H1 (cell line): ENCODE measurements around the gene TIMM10B. TPM values are rescaled to one million over a fixed set of nuclear protein-coding genes. Genes with fewer than 3 reads are reported as not detected.

Source experiments
- CTCF ChIA-PET: fragments of 300-600 bp; sonication (Branson Sonifier 250); formaldehyde crosslinking; loops from one replicate; lab custom pipeline; 2021; ENCODE audit not compliant: partially characterized antibody; lab: Charles Lee
- POLR2A ChIA-PET: fragments of 300-600 bp; sonication (Branson Sonifier 250); formaldehyde crosslinking; loops from one replicate; lab custom pipeline; 2021; ENCODE audit warnings: inconsistent platforms; ENCODE audit not compliant: partially characterized antibody; lab: Charles Lee
- DNase-seq, 2 experiments: peaks; one replicate each; pipeline versions ENCODE4 v3.0.0 to v3.0.0-alpha.2; 2010 to 2022; ENCODE audit warnings: low spot score in 2 of 2, low read depth in 1 of 2, mixed read lengths in 1 of 2
- FAIRE-seq: peaks from 2 replicates; lab custom pipeline; 2011; peaks lifted over from hg19 to GRCh38; lab: Jason Lieb, UNC
- H2AFZ ChIP-seq: 2 replicates; pipeline ENCODE4 v1.8.1; 2012; ENCODE audit warnings: low read length, inconsistent platforms
- H2AK5ac ChIP-seq: 2 replicates; pipeline ENCODE4 v1.6.1; 2013; ENCODE audit warnings: low read depth, low read length
- H2BK120ac ChIP-seq: replicated peaks from 2 replicates; pipeline ENCODE3; 2013; ENCODE audit warnings: low read depth, low read length, inconsistent platforms
- H2BK12ac ChIP-seq: 2 replicates; pipeline ENCODE4 v1.6.1; 2013; ENCODE audit warnings: low read depth, low read length
- H2BK15ac ChIP-seq: 2 replicates; pipeline ENCODE4 v1.6.1; 2013; ENCODE audit warnings: low read length
- H2BK20ac ChIP-seq: 2 replicates; pipeline ENCODE4 v1.6.1; 2013; ENCODE audit warnings: low read length
- H2BK5ac ChIP-seq: 2 replicates; pipeline ENCODE4 v1.6.1; 2013; ENCODE audit warnings: low read depth, low read length
- H3K14ac ChIP-seq: 2 replicates; pipeline ENCODE4 v1.6.1; 2013; ENCODE audit warnings: inconsistent platforms; ENCODE audit not compliant: insufficient read length
- H3K18ac ChIP-seq: 2 replicates; pipeline ENCODE4 v1.6.1; 2013; ENCODE audit warnings: low read length; ENCODE audit errors: extremely low read depth
- H3K23ac ChIP-seq: 2 replicates; pipeline ENCODE4 v1.6.1; 2013; ENCODE audit warnings: inconsistent platforms; ENCODE audit not compliant: insufficient read length
- H3K23me2 ChIP-seq: 2 replicates; pipeline ENCODE4 v1.6.1; 2013; ENCODE audit warnings: low read depth, low read length
- H3K27ac ChIP-seq: 2 replicates; pipeline ENCODE4 v1.6.1; 2011; ENCODE audit warnings: low read depth, low read length, inconsistent platforms
- H3K27me3 ChIP-seq, 4 experiments: replicated peaks in 1 of 4; 1 replicate in 1 of 4; 2 replicates in 3 of 4; pipeline versions ENCODE4 v1.6.1 to v1.8.1; 2011 to 2013; ENCODE audit warnings: low read length in 3 of 4, mild to moderate bottlenecking in 3 of 4, inconsistent platforms in 2 of 4, mixed read lengths in 2 of 4, moderate library complexity in 1 of 4; ENCODE audit not compliant: control insufficient read depth in 3 of 4, insufficient read depth in 3 of 4; ENCODE audit errors: extremely low read depth in 1 of 4
- H3K36me3 ChIP-seq, 4 experiments: 2 replicates each; pipeline versions ENCODE4 v1.6.1 to v1.8.1; 2011 to 2013; ENCODE audit warnings: mild to moderate bottlenecking in 4 of 4, low read length in 3 of 4, moderate library complexity in 2 of 4, control low read depth in 1 of 4, inconsistent platforms in 1 of 4; ENCODE audit not compliant: insufficient read depth in 4 of 4, control insufficient read depth in 2 of 4
- H3K4ac ChIP-seq: replicated peaks from 2 replicates; pipeline ENCODE3; 2013; ENCODE audit warnings: low read length, low read depth, mixed read lengths, inconsistent platforms; ENCODE audit not compliant: insufficient read length
- H3K4me1 ChIP-seq, 4 experiments: replicated peaks in 1 of 4; 1 replicate in 1 of 4; 2 replicates in 3 of 4; pipeline versions ENCODE4 v1.6.1 to v1.8.1; 2011 to 2013; ENCODE audit warnings: low read length in 3 of 4, inconsistent platforms in 2 of 4, mixed read lengths in 1 of 4; ENCODE audit not compliant: insufficient read depth in 4 of 4, control insufficient read depth in 3 of 4
- H3K4me2 ChIP-seq, 2 experiments: 2 replicates each; pipeline versions ENCODE4 v1.6.1 to v1.8.1; 2011 to 2013; ENCODE audit warnings: low read depth in 2 of 2, low read length in 2 of 2, control low read depth in 1 of 2, inconsistent platforms in 1 of 2, mild to moderate bottlenecking in 1 of 2; ENCODE audit not compliant: insufficient read depth in 1 of 2
- H3K4me3 ChIP-seq, 4 experiments: fragments of 200-600, 300-600 bp in 1 of 4; sonication (generic), shearing (Covaris generic), sonication (Bioruptor Twin) in 1 of 4; 2 replicates each; pipeline versions ENCODE4 v1.5.1 to v1.8.1; 2011 to 2016; ENCODE audit warnings: low read length in 4 of 4, low read depth in 3 of 4, control low read depth in 2 of 4, inconsistent platforms in 2 of 4, mild to moderate bottlenecking in 2 of 4, mixed read lengths in 1 of 4, moderate library complexity in 1 of 4; ENCODE audit not compliant: insufficient read depth in 2 of 4; ENCODE audit errors: extremely low read depth in 1 of 4
- H3K56ac ChIP-seq: replicated peaks from 2 replicates; pipeline ENCODE3; 2013; ENCODE audit warnings: low read depth, mild to moderate bottlenecking, mixed read lengths, low read length, inconsistent platforms; ENCODE audit not compliant: insufficient read length
- H3K79me1 ChIP-seq: 2 replicates; pipeline ENCODE4 v1.6.1; 2013; ENCODE audit warnings: low read depth, low read length, control low read depth
- H3K79me2 ChIP-seq, 2 experiments: 2 replicates each; pipeline versions ENCODE4 v1.6.1 to v1.8.1; 2012 to 2013; ENCODE audit warnings: low read length in 2 of 2, mild to moderate bottlenecking in 2 of 2, inconsistent platforms in 1 of 2; ENCODE audit not compliant: insufficient read depth in 2 of 2, control insufficient read depth in 1 of 2
- H3K9ac ChIP-seq, 4 experiments: replicated peaks in 1 of 4; 1 replicate in 1 of 4; 2 replicates in 3 of 4; pipeline versions ENCODE4 v1.6.1 to v1.8.1; 2011 to 2013; ENCODE audit warnings: low read depth in 3 of 4, low read length in 3 of 4, control low read depth in 2 of 4, mild to moderate bottlenecking in 2 of 4, moderate library complexity in 2 of 4, inconsistent platforms in 1 of 4; ENCODE audit errors: extremely low read depth in 1 of 4
- H3K9me3 ChIP-seq, 2 experiments: 2 replicates each; pipeline versions ENCODE4 v1.6.1 to v1.8.1; 2012 to 2013; ENCODE audit warnings: mild to moderate bottlenecking in 2 of 2, moderate library complexity in 2 of 2, control low read depth in 1 of 2, inconsistent platforms in 1 of 2, low read depth in 1 of 2, low read length in 1 of 2, mixed read lengths in 1 of 2; ENCODE audit not compliant: insufficient read depth in 2 of 2
- H4K20me1 ChIP-seq, 2 experiments: replicated peaks in 1 of 2; 2 replicates each; pipeline versions ENCODE3 to v1.8.1; 2011 to 2013; ENCODE audit warnings: inconsistent platforms in 2 of 2, low read length in 2 of 2, mild to moderate bottlenecking in 1 of 2; ENCODE audit not compliant: insufficient read depth in 2 of 2, control insufficient read depth in 1 of 2
- H4K5ac ChIP-seq: 2 replicates; pipeline ENCODE4 v1.6.1; 2013; ENCODE audit warnings: low read length, low read depth, mixed read lengths, inconsistent platforms; ENCODE audit not compliant: insufficient read length
- H4K8ac ChIP-seq: 2 replicates; pipeline ENCODE4 v1.8.0; 2013; ENCODE audit warnings: mild to moderate bottlenecking, moderate library complexity, low read length, inconsistent platforms; ENCODE audit not compliant: insufficient read depth; ENCODE audit errors: extremely low read depth
- H4K91ac ChIP-seq: replicated peaks from 2 replicates; pipeline ENCODE3; 2013; ENCODE audit warnings: low read length, mixed read lengths, inconsistent platforms; ENCODE audit not compliant: insufficient read length
- BACH1 ChIP-seq: IDR thresholded peaks from 2 replicates; pipeline ENCODE4 v1.6.1; 2012; ENCODE audit warnings: low read length, improper control_type of control experiment
- CREB1 ChIP-seq: IDR thresholded peaks from 2 replicates; pipeline ENCODE4 v1.6.1; 2012; ENCODE audit warnings: inconsistent platforms
- E2F6 ChIP-seq: IDR thresholded peaks from 2 replicates; pipeline ENCODE4 v1.6.1; 2012; ENCODE audit warnings: inconsistent platforms
- FOSL1 ChIP-seq: IDR thresholded peaks from 2 replicates; pipeline ENCODE4 v1.6.1; 2011; ENCODE audit warnings: mild to moderate bottlenecking, low read depth, low read length, moderate library complexity; ENCODE audit not compliant: insufficient read depth
- JUND ChIP-seq: IDR thresholded peaks from 2 replicates; pipeline ENCODE4 v1.6.1; 2011; ENCODE audit warnings: mild to moderate bottlenecking, improper control_type of control experiment, low read length
- RAD21 ChIP-seq, 2 experiments: IDR thresholded peaks in 1 of 2; conservative IDR thresholded peaks in 1 of 2; 2 replicates each; pipeline ENCODE4 v1.6.1; 2011; ENCODE audit warnings: low read depth in 2 of 2, low read length in 2 of 2, improper control_type of control experiment in 1 of 2, inconsistent platforms in 1 of 2, mild to moderate bottlenecking in 1 of 2, moderate library complexity in 1 of 2
- RBBP5 ChIP-seq: IDR thresholded peaks from 2 replicates; pipeline ENCODE4 v1.7.1; 2012; ENCODE audit warnings: low read depth, mild to moderate bottlenecking, inconsistent platforms, low read length, moderate library complexity, borderline replicate concordance
- TCF12 ChIP-seq: IDR thresholded peaks from 2 replicates; pipeline ENCODE4 v1.6.1; 2011; ENCODE audit warnings: low read depth, mild to moderate bottlenecking, low read length
- ZNF274 ChIP-seq: IDR thresholded peaks from 2 replicates; pipeline ENCODE4 v1.7.0; 2012; ENCODE audit warnings: low read length, borderline replicate concordance; ENCODE audit errors: extremely low read depth
- WGBS, 2 experiments: shearing (Covaris generic) in 1 of 2; methylation state at CpG; one replicate each; pipeline versions ENCODE4 v1.1.6 to v1.1.7; 2013 to 2015; ENCODE audit warnings: low lambda C conversion rate in 2 of 2, mixed read lengths in 2 of 2, inconsistent platforms in 1 of 2, low coverage in 1 of 2, missing lambda C conversion rate in 1 of 2; ENCODE audit not compliant: insufficient replicate concordance in 2 of 2, insufficient coverage in 1 of 2, insufficient read length in 1 of 2; ENCODE audit errors: extremely low coverage in 1 of 2, missing lambda C conversion rate in 1 of 2; 5-methylcytosine and 5-hydroxymethylcytosine counted together
- polyA plus RNA-seq, 7 experiments: library from polyadenylated mRNA; depleted of rRNA in 3 of 7; stranded (reverse) in 5 of 7; unstranded in 2 of 7; fragments of >200 nt in 5 of 7; fragments of 200-250 nt in 2 of 7; gene quantifications; 1 replicate in 5 of 7; 2 replicates in 1 of 7; 4 replicates in 1 of 7; pipeline versions ENCODE4 v1.2.1 to v1.2.3, GENCODE V29; 2011 to 2013; ENCODE audit warnings: missing spikeins in 2 of 7, mixed read lengths in 2 of 7
- total RNA-seq: library from RNA; stranded (reverse); fragmentation: NEBNext Ultra II Directional; extraction: Animal tissue kit (Norgen Biotek cat#: 25700); gene quantifications from 2 replicates; pipeline ENCODE4 v1.2.1, GENCODE V29; 2021
- TF ChIP-seq, protein P1 (sequence below), 3 experiments: IDR thresholded peaks; 1 replicate in 2 of 3; 2 replicates in 1 of 3; pipeline versions ENCODE4 v1.5.1 to v1.6.1; 2011; ENCODE audit warnings: low read length in 3 of 3, mild to moderate bottlenecking in 3 of 3, inconsistent platforms in 2 of 3, low read depth in 1 of 3, moderate library complexity in 1 of 3; ENCODE audit not compliant: insufficient read depth in 1 of 3; ENCODE audit errors: control extremely low read depth in 1 of 3

Gene TIMM10B
- total and polyA plus RNA-seq, 2 of the 8 experiments (the other 6 are each of a cell fraction or from before 2014, with no cell fraction given), result 38.2 to 47.8 TPM

DNA sequence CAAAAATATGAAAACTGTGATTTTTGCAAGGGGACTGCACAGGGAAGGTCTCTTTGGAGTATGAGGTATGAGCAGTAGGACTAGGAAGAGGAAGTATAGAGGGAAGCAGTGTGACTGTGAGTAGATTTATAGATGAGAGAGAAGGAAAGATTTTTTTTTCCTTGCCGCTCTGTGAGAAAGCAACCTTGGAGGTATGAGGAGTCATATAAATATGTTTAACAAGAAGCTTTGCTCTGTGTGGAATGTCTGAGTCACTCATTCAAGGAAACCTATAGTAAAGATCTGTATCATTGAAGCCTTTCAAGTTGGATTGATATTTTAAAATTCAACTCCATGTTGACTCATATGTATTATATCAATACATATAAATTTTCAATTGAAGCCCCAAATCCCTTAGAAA, 42.0 kb downstream of the TIMM10B start:
- H2BK20ac ChIP-seq, result no peak overlapping the region
- no peaks in the 10 kb centered on the region for H3K9me3 ChIP-seq
- no peak overlapping the region for H4K91ac ChIP-seq
- H4K20me1 ChIP-seq, result peaks cover 0 to 4% of the 10 kb centered on the region in 2 experiments
- H3K27me3 ChIP-seq, result no peaks in the 10 kb centered on the region
- H2BK12ac ChIP-seq, result no peak overlapping the region
- H2AK5ac ChIP-seq, result no peak overlapping the region
- H3K23me2 ChIP-seq, result no peaks in the 10 kb centered on the region
- 58% methylated on average over 1 of the region's 1 CpG; no CpG with 5 or more reads in 1 of the 2 experiments for WGBS, 2 experiments
- no peak overlapping the region for H3K56ac ChIP-seq
- no peak overlapping the region for H2BK15ac ChIP-seq
- no peak overlapping the region for H4K8ac ChIP-seq
- no peaks in the 10 kb centered on the region for H3K4me1 ChIP-seq
- H2BK5ac ChIP-seq, result no peak overlapping the region
- DNase-seq, result no peak
- H3K36me3 ChIP-seq, result 0 out of 8 replicates have a peak, but pooled peaks cover 0 to 3% (median 0%) of the 10 kb centered on the region in 4 experiments
- H2BK120ac ChIP-seq, result no peak overlapping the region
- H3K18ac ChIP-seq, result no peak overlapping the region
- no peaks in the 10 kb centered on the region for H3K79me2 ChIP-seq
- POLR2A ChIA-PET, result interaction anchor here (0.6 to 1.2 kb wide), 2 partner anchors 74 to 104 kb away, joined by 3 read pairs; partner anchors contain the start of gene APBB1
- no peak overlapping the region for H3K4me3 ChIP-seq
- H3K79me1 ChIP-seq, result no peaks in the 10 kb centered on the region
- H2AFZ ChIP-seq, result no peak overlapping the region
- H3K23ac ChIP-seq, result no peak overlapping the region
- no peak overlapping the region for H3K9ac ChIP-seq
- H4K5ac ChIP-seq, result no peak overlapping the region
- H3K27ac ChIP-seq, result no peak overlapping the region
- H3K4ac ChIP-seq, result no peak overlapping the region
- CTCF ChIA-PET, result interaction anchor here (1.3 kb wide), 2 partner anchors 12 to 80 kb away, joined by 3 to 4 read pairs; no protein-coding TSS in a partner anchor
- H3K14ac ChIP-seq, result no peak overlapping the region
- no peak for FAIRE-seq
- no peak overlapping the region for H3K4me2 ChIP-seq
- no peak for TF ChIP-seq BACH1
- TF ChIP-seq RAD21 (IDR thresholded peaks at IDR 0.05 in 1 of 2, conservative IDR thresholded peaks at IDR 0.05 in 1 of 2; ENCODE audit: low read depth in 2 of 2, low read length in 2 of 2), result no peak
- TF ChIP-seq FOSL1, result no peak
- TF ChIP-seq, protein P1, sequence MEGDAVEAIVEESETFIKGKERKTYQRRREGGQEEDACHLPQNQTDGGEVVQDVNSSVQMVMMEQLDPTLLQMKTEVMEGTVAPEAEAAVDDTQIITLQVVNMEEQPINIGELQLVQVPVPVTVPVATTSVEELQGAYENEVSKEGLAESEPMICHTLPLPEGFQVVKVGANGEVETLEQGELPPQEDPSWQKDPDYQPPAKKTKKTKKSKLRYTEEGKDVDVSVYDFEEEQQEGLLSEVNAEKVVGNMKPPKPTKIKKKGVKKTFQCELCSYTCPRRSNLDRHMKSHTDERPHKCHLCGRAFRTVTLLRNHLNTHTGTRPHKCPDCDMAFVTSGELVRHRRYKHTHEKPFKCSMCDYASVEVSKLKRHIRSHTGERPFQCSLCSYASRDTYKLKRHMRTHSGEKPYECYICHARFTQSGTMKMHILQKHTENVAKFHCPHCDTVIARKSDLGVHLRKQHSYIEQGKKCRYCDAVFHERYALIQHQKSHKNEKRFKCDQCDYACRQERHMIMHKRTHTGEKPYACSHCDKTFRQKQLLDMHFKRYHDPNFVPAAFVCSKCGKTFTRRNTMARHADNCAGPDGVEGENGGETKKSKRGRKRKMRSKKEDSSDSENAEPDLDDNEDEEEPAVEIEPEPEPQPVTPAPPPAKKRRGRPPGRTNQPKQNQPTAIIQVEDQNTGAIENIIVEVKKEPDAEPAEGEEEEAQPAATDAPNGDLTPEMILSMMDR (IDR thresholded peaks at IDR 0.05; ENCODE audit: control extremely low read depth in 1 of 3, insufficient read depth in 1 of 3, low read depth in 1 of 3, low read length in 3 of 3), result no peak
- no peak for TF ChIP-seq JUND
- TF ChIP-seq E2F6, result no peak
- no peak for TF ChIP-seq CREB1
- no peak for TF ChIP-seq ZNF274
- TF ChIP-seq RBBP5, result no peak
- TF ChIP-seq TCF12, result no peak
